HG03460 (cell line): ENCODE data around the gene CXCR6.
A peak's percentile ranks its signal among the peaks of the same experiment; 100 is the strongest.
"Not testable (repeated sequence)": the region's sequence is repeated elsewhere in the genome, so short reads cannot be mapped to it uniquely, and the experiment has no call there.

Experiments
- ATAC-seq: cut with Tn5 transposase; IDR thresholded peaks from one replicate; pipeline ENCODE4 v1.9.1; 2021; ENCODE audit not compliant: unreplicated experiment

CXCR6 gene

DNA sequence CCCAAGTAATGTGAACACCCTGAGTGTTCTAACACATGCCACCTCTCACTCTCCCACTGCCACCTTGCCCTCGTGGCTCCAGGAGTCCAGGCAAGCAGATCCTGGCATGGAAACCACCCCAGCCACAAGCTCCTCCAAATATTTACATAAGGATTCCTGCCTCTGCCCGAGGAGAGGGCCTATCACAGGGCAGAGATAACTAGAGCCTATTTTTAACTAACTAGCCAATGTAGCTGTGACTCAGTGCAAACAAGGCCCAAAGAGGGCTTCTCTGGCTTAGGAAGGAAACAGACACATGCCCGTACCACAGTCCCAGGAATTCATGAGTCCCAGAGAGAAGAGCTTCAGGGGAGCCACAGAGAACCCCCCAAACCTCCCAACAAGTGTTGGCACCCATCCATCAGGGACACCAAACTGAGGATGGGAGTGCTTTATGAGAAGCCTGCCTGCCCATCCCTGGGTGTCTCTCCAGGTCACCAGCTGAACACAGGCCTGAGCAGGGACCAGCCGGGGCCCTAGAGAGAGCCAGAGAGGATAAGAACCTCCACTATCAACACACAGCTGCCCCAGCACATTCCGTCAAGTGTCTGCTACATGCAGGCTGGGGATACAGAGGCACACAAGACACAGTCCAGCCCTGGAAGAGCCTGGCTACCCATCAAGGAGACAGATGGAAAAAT is 43.2 kb downstream of the CXCR6 start:
- ATAC-seq, result no peak

DNA sequence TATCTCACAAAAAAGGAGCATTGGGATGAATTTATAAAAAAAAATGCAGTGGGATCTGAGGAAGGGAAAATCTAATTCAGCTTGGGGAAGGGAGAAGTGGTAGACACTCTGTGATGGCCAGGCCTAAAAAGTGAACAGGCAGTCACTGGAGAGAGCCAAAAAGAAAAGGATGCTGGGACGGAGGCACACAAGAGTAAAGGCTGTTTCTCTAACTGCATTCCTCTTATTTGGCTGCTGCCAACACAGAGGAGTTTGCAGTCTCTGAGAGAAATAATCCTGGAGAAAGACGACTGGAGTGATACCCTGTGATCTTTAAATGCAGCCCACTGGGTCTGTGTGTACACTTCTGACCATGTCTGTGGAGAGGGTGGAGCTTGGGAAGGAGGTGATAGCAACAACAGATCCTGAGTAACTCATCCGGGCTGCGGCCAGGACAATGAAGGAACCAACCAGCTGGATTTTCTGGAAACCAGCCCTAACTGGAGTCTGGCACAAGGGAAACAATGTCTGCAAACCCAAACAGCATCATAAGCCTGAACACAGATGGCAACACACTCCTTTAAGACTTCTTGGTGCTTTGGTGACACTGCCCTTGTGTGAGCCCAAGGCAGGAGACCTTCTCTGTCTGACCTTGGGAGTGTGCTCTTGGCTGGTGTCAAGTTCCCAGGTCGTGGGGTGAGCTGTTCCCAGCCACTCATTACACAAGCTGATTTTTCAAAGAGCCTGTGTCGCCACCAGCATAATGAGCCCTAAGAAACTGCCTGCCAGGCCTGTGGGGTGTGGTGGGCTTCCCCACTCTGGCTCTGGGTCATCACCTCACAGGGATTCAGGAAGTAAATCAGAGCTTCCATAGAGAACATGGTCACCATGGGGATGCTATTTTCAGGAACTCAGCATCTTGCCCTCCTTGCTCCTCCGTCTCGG is 44.4 kb downstream of the CXCR6 start:
- no peak for ATAC-seq

DNA sequence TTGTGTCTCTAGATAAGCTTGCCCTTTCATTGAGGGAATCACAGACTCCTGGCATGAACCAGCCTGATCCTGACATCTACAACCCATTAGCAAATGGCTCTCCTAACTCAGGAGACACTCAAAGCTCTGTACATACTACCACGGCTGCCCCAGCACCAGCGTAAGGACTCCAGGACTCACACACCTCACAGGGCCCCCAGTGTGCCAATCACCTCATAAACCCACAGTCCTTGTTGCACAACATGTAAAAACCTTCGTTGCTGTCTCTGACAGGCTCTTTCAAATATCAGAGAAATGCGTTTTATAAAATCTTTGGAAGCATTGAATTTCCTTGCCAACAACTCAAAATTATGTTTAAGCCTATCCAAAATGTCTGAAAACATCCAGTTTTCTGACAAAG is 45.1 kb downstream of the CXCR6 start:
- ATAC-seq, result no peak

DNA sequence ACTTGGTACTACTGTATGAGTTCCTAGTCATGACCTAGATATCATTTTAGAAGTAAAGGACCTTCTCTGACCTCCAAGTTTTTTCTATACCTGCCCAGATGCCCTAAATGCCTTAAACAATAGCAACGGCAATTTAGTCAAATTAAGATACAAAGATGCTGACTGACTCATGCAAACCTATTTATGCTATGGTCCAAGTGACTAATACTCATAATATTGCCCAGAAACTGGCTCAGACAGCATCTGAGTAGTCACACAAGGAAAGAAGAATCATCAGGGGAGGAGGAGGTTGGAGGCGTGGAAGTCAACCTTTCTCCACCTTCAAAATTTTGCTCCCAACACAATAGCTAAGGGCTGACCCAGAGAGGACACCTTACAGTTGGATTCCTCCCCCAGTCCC is 45.5 kb downstream of the CXCR6 start:
- ATAC-seq, result no peak

DNA sequence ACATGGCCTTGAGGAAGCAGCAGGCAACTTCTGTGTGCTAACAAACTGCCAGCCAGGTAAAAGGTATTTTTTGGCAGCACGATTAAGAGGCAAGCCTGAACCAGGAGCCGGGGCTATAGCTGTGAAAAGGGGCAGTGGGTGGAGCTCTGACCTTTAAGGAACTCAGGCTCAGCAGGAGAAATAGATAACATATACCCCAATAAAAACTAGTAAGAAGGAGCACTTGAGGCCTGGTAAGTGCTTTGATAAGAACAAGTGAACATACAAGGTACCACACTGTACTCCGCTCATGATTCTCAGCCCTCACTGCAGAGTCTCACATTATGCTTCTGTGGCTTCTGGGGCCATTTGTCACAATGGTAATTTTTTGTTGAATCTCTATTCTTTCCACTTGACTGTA is 46.9 kb downstream of the CXCR6 start:
- no peak for ATAC-seq

DNA sequence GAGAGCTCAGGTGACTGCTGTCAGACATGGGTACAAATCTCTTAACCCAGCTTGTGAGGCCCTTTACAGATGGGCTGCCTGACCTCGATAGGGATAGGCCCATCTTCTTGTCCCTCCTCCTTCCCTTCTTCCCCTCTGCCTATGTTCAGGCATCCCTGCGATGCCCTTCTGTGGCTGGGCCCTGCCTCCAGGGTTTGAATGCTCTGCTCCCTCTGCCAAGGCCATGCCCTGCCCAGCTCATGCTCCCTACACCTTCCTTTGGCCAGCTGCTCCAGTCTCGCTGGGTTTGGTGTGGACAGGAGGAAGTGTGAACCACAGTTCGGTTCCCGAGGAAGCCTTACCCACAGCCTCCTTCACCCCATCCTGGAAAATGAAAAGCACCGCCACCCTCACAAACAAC is 48.1 kb downstream of the CXCR6 start:
- ATAC-seq, result no peak

DNA sequence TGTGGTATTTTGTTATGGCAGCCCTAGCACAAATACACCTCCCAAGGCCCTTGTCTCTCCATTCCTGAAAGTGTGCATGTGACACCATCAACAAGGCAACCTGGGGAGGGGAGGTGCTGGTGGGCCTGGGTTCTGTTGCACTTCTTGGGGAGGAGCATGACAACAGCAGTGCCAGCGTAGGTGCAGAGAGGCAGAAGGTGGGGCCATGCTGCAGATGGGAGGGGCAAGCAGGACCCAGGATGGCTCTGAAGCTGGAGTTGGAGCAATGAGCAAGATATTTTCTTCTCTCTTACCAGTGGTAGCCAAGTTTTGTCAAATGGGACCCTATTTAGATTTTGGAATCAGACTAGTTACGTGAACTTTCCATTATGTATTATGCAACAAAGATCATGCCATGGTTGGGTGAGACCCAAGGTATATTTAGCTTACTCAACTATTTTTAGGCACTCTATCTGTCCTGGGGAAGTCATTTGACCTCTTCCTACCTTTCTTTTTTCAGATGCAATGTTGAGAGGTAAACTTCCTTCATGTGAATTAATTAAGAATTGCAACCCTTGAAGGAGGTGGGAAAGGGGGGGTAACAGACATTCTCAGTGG is 49.0 kb downstream of the CXCR6 start:
- no peak for ATAC-seq

DNA sequence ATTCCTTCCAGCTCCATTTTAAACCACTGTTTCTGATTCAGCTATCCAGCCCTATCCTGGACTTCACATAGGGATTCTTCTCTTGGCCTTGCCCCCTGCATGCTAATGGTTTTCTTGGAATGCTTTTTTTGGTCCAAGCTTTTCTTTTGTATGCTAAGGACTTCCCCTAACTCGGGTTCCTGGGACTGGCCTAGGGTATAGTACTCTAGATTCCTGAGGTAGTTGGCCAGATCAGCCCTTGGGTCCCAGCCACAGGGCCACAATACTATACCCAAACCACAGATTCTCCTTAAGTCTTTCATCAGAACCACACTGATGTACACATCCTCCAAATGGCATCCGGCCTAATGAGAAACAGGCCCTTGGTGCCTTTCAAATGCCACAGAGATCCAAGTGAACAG is 49.6 kb downstream of the CXCR6 start:
- ATAC-seq, result no peak

DNA sequence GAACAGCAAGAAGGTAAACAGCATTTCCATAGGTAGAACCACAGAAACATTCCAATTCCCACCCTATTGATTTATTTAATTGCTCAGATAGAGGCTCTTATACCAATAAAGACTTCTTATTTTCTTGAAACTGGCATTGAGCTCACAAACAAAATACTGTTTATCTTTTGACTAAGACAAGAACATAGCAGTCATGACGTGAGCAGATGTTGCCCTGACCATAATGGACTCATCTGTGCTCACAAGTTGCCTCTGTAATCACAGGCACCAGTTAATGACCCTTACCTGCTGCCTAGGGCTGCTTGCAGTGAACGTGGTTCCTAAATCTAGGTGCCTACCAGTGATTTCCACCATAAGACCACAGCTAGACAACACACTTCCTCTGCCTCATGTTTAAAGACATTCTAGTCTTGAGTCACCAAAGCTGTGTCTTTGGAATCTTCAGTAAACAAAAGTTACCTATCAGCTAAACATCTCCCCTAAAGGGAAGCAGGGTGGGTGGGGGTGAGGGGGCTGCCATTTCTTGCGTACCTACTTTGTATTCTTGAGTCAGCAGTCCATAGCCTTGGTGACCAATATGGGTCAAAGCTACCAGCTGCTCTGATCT is 50.3 kb downstream of the CXCR6 start:
- ATAC-seq, result no peak

DNA sequence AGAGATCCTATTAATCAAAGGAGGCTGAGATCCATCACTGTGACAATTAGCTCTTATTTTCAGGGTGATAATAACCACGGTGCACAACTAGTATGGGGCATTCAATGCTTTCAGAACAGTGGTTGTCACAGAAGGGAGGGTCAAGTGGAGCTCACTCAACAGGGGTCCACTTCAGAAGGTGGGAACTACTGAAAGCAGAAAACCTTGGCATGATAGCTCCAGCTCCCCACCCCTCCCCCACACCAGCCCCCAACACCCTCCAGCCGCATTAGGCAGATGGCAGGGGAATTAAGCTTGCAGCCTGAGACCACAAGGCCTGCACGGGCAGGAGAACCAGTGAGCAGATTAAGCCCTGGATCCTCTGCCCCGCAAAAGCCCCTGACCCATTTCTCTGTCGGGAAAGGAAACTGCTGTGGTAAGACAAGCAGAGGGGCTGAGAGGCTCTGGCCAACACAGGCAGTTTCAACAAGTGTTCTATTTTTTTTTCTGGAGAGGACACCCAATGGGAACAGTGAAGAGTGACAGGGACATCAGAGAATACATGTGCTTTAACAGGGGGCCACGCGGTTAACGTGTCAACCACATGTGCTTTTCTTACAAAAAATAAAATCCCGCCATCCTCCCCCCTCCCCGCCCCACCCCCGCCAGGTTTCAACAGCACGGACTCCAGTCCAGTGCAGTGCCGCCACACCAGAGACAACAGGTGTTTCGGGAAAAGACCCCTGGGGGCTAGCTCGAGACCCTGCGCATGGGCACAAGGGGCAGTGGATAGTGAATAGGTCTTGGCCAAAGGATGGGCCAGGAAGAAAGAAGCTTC is 51.4 kb downstream of the CXCR6 start:
- peak; percentile 7 for ATAC-seq

DNA sequence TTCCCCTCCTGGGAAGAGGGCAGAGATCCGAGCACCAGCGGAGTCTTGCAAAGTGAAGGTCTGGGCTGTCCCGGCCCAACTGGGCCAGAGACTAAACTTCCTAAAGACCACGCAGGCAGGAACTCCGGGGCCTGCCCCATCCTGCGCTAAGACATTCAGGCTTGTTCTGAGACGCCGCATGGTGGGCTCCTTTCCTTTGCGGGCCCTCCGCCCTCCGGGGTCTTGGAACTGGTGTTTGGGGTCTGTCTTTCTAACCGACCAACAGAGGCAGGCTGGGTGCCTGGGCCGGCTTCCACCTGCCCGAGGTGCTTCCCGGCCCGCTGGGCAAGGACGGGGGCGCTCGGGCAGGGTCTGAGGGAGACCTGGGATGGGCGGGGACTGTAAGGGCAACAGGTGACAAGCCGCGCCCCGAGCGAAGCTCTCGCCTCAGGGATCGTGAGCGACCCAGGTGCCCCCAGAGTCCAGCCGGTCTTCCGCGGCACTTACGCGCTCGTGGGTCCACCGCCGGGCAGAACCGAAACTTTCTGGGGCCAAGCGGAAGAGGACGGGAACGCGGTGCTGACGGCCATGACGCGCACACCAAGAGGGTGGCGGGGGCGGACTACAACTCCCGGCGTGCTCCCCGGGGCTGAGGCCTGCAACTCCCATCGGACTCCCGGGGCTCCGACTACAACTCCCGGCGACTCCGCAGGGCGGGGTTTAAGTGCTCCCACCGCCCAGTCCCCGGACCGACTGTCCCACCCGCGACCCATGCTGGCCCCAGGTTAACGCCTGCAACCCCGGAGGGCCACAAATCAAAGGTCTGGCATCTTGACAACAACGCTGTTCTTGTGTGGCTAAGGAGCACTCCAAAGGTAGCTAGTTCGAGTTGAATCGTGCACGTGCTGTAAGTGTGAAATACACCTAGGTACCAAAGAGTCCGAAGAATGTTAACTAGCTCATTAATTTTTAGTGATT is 52.2 kb downstream of the CXCR6 start, which contains the start of gene FYCO1:
Gene FYCO1, minus strand, starts transcription at position 589 of the 957 bp plus-strand sequence. CDS start 10,914 bp downstream, outside the sequence.
- ATAC-seq, result peak; percentile 95

DNA sequence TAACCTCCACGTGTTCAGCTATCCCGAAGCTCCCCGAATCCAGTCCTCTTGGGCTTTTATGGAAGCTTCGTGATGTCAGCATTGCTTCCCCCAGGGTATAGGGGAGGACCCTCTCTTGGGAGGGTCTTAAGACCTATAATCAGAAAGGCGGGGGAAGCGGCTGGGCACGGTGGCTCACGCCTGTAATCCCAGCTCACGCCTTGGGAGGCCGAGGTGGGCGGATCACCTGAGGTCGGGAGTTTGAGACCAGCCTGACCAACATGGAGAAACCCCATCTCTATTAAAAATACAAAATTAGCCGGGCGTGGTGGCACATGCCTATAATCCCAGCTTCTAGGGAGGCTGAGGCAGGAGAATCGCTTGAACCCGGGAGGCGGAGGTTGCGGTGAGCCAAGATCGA is 54.2 kb downstream of the CXCR6 start:
- ATAC-seq, result not testable (repeated sequence)

DNA sequence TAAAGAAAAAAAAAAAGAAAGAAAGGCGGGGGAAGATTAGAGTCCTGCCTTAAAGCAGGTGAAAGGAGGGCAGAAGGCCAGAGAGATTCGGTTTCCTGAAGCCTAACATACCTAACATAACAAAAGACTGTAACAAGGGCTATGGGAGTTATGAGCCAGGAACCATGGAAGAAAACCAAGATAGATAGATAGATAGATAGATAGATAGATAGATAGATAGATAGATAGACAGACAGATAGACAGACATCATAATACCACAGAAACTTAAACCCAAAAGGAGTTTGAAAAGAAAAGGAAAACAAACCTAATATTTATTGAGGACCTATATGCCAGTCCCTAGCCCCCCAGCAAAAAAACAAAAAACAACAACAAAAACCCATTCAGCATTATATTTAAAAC is 54.7 kb downstream of the CXCR6 start:
- ATAC-seq, result no peak
